GM12891 (cell line): ENCODE data around the gene ATP8A2.
"Not testable (repeated sequence)": the region's sequence is repeated elsewhere in the genome, so short reads cannot be mapped to it uniquely, and the experiment has no call there.

Experiments used
- POLR2A ChIP-seq: IDR thresholded peaks from 2 replicates; pipeline ENCODE4 v1.6.1; 2011; ENCODE audit warnings: low read depth, low read length, control low read depth
- POLR2AphosphoS5 ChIP-seq: IDR thresholded peaks from 2 replicates; pipeline ENCODE4 v1.6.1; 2011; ENCODE audit warnings: low read depth, low read length, control low read depth

DNA sequence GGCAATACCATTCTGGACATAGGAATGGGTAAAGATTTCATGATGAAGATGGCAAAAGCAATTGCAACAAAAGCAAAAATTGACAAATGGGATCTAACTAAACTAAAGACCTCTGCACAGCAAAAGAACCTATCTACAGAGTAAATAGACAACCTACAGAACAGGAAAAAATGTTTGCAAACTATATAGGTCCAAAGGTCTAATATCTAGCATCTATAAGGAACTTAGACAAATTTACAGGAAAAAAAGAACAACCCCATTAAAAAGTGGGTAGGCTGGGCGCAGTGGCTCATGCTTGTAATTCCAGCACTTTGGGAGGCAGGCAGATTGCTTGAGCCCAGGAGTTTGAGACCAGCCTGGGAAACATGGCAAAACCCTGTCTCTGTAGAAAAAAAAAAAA lies 418.4 kb downstream of the ATP8A2 start:
- TF ChIP-seq POLR2AphosphoS5, POLR2A: not testable (repeated sequence)
